ENCODE measurements around the gene BANP.

DNA sequence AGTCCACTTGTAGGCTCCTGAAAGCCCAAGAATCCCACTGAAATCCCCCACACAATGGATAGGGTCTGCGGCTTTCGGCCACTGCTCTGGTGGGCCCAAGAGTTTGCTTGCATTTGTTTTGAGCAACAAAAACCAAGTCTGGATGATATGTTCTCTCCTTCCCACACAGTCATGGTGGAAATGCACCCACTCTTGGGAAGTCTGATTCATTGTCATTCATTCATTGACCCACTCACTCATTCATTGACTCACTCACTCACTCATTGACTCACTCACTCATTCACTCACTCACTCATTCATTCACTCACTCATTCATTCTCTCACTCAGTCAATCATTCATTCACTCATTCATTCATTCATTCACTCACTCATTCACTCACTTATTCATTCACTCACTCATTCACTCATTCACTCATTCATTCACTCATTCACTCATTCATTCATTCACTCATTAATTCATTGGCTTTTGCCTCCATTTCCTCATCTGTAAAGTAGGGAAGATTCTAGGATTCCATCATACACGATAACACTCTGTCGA, 12.8 kb upstream of the BANP start:
- TF ChIP-seq, protein P1, sequence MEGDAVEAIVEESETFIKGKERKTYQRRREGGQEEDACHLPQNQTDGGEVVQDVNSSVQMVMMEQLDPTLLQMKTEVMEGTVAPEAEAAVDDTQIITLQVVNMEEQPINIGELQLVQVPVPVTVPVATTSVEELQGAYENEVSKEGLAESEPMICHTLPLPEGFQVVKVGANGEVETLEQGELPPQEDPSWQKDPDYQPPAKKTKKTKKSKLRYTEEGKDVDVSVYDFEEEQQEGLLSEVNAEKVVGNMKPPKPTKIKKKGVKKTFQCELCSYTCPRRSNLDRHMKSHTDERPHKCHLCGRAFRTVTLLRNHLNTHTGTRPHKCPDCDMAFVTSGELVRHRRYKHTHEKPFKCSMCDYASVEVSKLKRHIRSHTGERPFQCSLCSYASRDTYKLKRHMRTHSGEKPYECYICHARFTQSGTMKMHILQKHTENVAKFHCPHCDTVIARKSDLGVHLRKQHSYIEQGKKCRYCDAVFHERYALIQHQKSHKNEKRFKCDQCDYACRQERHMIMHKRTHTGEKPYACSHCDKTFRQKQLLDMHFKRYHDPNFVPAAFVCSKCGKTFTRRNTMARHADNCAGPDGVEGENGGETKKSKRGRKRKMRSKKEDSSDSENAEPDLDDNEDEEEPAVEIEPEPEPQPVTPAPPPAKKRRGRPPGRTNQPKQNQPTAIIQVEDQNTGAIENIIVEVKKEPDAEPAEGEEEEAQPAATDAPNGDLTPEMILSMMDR (IDR thresholded peaks at IDR 0.05): no peak
- no peak for TF ChIP-seq POLR2A (IDR thresholded peaks at IDR 0.05)
